Body of pancreas (tissue), 4 donors: ENCODE results near the gene METTL17. TPM values are rescaled to one million over a fixed set of nuclear protein-coding genes. Genes with fewer than 3 reads are reported as not detected.

Experiments used
- ATAC-seq: fragments of 150-250 bp; one replicate; pipeline ENCODE4 v1.9.1; 2016
- DNase-seq, 4 donors: peaks; one replicate each; pipeline ENCODE4 v3.0.0-alpha.2; 2019
- H3K27ac ChIP-seq, 4 donors: fragments of 200-600 bp; sonication (generic); 1 replicate in 3 of 4; 2 replicates in 1 of 4; pipeline versions ENCODE4 v1.5.1 to v1.6.1; 2016 to 2019; ENCODE audit warnings: mild to moderate bottlenecking in 1 of 4, mixed read lengths in 1 of 4, moderate library complexity in 1 of 4
- H3K27me3 ChIP-seq, 2 donors: fragments of 200-600 bp; sonication (generic); one replicate each; pipeline ENCODE4 v1.6.0; 2016; ENCODE audit warnings: mild to moderate bottlenecking in 1 of 2
- H3K36me3 ChIP-seq, 2 donors: fragments of 200-600 bp; sonication (generic); replicated peaks in 1 of 2; 2 replicates each; pipeline ENCODE4 v1.5.1; 2016; ENCODE audit warnings: low read depth in 2 of 2; ENCODE audit not compliant: insufficient read depth in 1 of 2
- H3K4me1 ChIP-seq: fragments of 200-600 bp; sonication (generic); one replicate; pipeline ENCODE4 v1.6.0; 2016
- H3K4me3 ChIP-seq, 2 donors: fragments of 200-600 bp; sonication (generic); 1 replicate in 1 of 2; 2 replicates in 1 of 2; pipeline ENCODE4 v1.5.1; 2016 to 2019
- H3K9me3 ChIP-seq, 3 donors: fragments of 200-600 bp; sonication (generic); 1 replicate in 2 of 3; 2 replicates in 1 of 3; pipeline ENCODE4 v1.5.1; 2016
- POLR2A ChIP-seq, 3 donors: fragments of 450-650 bp; IDR thresholded peaks; one replicate each; pipeline ENCODE4 v1.6.1; 2016; ENCODE audit warnings: antibody characterized with exemption in 3 of 3, mild to moderate bottlenecking in 2 of 3
- WGBS, 2 donors: methylation state at CpG; one replicate each; pipeline ENCODE4 v1.1.5; 2017; 5-methylcytosine and 5-hydroxymethylcytosine counted together
- intact Hi-C: fragments of 100-400 bp; cut with DNase I; formaldehyde crosslinking; loops from one replicate; pipeline ENCODE4 v1.15.1; 2023
- total RNA-seq, 2 donors: library from RNA; depleted of rRNA; stranded (reverse); fragments of >200 nt; gene quantifications; one replicate each; pipeline ENCODE4 v1.1.0, GENCODE V29; 2016
- TF ChIP-seq, protein P1 (sequence below), 7 experiments: fragments of 450-650 bp in 4 of 7; fragments of 200-600 bp in 3 of 7; sonication (generic) in 3 of 7; IDR thresholded peaks; one replicate each; pipeline ENCODE4 v1.5.1; 2016 to 2019; ENCODE audit warnings: antibody characterized with exemption in 7 of 7

Gene METTL17
- total RNA-seq, 2 donors from 2014 or later = 39.2 to 73.7 TPM

DNA sequence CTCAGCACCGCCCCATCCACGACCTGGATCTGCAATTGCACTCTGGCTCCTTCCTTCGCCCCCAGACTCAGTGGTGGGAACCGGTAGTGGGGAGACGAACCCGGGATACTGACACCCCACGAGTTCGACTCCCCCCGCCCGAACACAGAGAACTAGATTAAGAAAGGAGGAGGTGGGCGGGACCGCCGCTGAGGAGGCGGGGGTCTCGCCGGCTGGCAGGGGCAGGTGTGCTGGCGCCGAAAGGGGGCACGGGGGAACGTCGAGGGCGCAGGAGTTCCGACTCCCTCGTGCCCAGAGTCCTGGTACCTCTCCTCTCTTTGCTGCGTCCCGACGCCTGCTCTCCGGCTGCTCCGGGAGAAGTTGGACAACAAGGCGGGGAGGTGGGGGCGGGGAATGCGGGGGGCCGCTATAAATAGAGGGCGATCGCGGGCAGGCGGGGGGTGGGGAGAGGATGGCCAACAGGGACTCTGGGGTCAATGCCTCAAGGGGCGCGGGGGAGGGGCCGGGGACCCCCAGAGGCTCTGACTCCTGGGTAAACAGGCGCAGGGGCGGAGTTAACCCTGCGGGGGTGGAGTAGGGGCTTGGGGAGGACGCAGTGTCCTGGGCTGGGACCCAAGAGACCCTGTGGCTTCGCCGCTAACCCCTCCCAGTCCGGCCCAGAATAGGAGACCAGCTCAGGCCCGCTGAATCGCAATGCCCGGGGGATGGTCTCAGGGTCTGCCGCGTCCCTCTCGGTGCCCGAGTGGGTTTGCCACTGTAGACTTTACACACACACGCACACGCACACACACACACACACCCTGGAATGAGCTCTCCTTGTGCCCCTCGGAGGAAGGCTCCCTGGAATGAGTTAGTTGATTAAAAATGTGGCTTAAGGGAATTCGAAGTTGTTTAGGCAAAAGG, 35.8 kb downstream of the METTL17 start:
- H3K36me3 ChIP-seq = no peaks in the 10 kb centered on the region
- intact Hi-C loops = no loop called here
- ATAC-seq (peak; percentile 27), DNase-seq (peak; percentile 47 to 69 (median 58))
- TF ChIP-seq POLR2A (IDR thresholded peaks at IDR 0.05) = no peak
- TF ChIP-seq, protein P1, sequence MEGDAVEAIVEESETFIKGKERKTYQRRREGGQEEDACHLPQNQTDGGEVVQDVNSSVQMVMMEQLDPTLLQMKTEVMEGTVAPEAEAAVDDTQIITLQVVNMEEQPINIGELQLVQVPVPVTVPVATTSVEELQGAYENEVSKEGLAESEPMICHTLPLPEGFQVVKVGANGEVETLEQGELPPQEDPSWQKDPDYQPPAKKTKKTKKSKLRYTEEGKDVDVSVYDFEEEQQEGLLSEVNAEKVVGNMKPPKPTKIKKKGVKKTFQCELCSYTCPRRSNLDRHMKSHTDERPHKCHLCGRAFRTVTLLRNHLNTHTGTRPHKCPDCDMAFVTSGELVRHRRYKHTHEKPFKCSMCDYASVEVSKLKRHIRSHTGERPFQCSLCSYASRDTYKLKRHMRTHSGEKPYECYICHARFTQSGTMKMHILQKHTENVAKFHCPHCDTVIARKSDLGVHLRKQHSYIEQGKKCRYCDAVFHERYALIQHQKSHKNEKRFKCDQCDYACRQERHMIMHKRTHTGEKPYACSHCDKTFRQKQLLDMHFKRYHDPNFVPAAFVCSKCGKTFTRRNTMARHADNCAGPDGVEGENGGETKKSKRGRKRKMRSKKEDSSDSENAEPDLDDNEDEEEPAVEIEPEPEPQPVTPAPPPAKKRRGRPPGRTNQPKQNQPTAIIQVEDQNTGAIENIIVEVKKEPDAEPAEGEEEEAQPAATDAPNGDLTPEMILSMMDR (IDR thresholded peaks at IDR 0.05) = peak in 1 of 7 experiments; percentile 12
- peaks cover 33% of the 10 kb centered on the region for H3K4me1 ChIP-seq
- no peaks in the 10 kb centered on the region for H3K27me3 ChIP-seq
- peak overlapping the region; percentile 69 to 77 (median 74) for H3K27ac ChIP-seq
- no peaks in the 10 kb centered on the region for H3K9me3 ChIP-seq
- peak overlapping the region; percentile 26 to 46 for H3K4me3 ChIP-seq
- 19 to 24% methylated on average over 22 to 34 of the region's 58 CpGs for WGBS, 2 donors

DNA sequence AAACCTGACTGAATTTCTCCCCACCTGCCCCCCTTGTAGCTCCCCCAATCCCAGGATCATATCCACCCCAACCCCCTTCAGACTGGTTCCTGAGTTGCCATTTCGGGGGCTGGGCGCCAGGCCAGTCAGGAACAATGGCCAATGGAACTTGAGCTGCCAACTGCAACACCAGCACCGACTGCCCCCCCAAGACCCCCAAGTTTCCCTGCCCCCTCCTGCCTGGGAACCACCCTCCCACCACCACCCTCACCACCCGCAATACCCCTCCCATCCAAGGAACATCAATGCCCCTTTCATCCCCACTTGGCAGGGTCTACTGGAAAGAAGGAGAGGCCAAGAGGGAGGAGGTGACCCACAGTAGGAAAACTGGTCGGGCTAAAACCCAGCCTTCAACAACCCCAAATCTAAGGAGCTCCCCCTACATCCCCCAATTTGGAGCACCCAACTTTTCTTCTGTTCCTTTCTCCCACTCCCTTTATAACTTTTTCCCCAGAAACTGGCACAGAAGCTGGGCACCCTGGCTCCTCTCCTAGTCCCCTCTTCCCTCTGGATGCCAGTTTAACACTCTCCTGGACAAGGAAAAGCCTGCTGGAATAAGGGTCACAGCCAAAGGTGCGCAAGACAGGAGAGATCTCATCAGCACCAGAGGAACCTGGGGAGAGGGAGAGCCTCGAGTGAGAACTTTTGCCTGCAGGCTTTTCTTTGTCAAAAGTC, 36.7 kb downstream of the METTL17 start:
- H3K4me1 ChIP-seq = peaks cover 33% of the 10 kb centered on the region
- no peak for ATAC-seq
- no peak for TF ChIP-seq POLR2A (IDR thresholded peaks at IDR 0.05)
- TF ChIP-seq, protein P1 (IDR thresholded peaks at IDR 0.05) = no peak

DNA sequence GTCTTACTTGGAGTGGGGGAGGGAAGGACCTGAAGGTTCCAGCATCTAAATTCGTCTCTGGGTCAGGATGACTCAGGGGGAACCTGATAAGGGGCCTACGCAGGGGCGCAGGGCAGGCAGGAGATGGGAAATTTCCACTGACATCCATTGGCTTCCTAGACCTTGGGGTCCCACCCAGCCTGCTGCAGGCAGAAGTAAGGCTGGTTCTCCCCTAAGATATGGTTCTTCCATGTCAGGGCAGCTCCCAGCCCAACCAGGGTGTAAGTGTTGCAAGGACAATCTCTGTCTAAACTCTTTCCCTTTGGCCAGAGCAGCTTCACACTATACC, 37.2 kb downstream of the METTL17 start:
- TF ChIP-seq POLR2A (IDR thresholded peaks at IDR 0.05) = no peak
- TF ChIP-seq, protein P1 (IDR thresholded peaks at IDR 0.05) = no peak
- Histone ChIP-seq H3K27ac (peak overlapping the region in 2 of 4 donors; percentile 15 to 77), H3K4me1 (peaks cover 32% of the 10 kb centered on the region), H3K27me3 (no peaks in the 10 kb centered on the region), H3K9me3 (no peaks in the 10 kb centered on the region), H3K36me3 (no peaks in the 10 kb centered on the region), H3K4me3 (no peak overlapping the region)
- 25 to 44% methylated on average over 3 of the region's 3 CpGs for WGBS, 2 donors
- no peak for DNase-seq
- intact Hi-C loops = no loop called here
- no peak for ATAC-seq

More for the DNA sequence above, 36.7 kb downstream of the METTL17 start:
- peak overlapping the region; percentile 69 to 77 (median 74) for H3K27ac ChIP-seq
- no peaks in the 10 kb centered on the region for H3K9me3 ChIP-seq
- no peak overlapping the region for H3K4me3 ChIP-seq
- no peaks in the 10 kb centered on the region for H3K27me3 ChIP-seq
- DNase-seq = no peak
- no peaks in the 10 kb centered on the region for H3K36me3 ChIP-seq
- WGBS, 2 donors = 53 to 59% methylated on average over 5 to 7 of the region's 7 CpGs
- intact Hi-C loops = no loop called here

DNA sequence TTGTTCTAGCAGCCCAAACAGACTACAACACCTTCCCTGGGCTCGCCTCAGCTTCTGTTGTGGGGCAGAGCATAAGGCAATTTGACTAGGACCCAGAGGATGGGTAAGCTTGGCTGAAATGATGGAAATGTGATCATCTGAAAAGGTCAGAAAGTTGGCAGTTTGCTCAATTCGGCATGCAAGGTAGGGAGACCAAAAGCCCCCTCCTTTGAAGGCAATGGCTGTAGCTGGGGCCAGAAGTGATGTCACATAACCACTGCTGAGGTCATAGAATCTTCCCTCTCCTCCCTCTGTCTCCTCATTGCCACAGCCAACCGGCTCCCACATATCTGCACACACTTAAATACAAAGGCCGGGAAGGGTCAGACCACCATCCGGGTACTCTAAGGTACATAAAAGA, 40.1 kb downstream of the METTL17 start, which contains the start of gene TPPP2:
Gene TPPP2 (plus strand): TSS at position 301 of the 400 bp plus-strand sequence. CDS start 365 bp downstream, outside the sequence.
- Histone ChIP-seq H3K27ac (no peak within 1 kb of the TSS), H3K9me3 (no peaks in the 10 kb centered on the region), H3K36me3 (no peaks in the 10 kb centered on the region), H3K4me1 (peaks cover 5% of the 10 kb centered on the region), H3K4me3 (no peak within 1 kb of the TSS), H3K27me3 (no peaks in the 10 kb centered on the region)
- intact Hi-C loops = no loop called here
- ATAC-seq (no peak), DNase-seq (no peak)
- WGBS, 2 donors = 90 to 91% methylated on average over 5 of the region's 5 CpGs
- TF ChIP-seq POLR2A (IDR thresholded peaks at IDR 0.05) = no peak
- TF ChIP-seq, protein P1 (IDR thresholded peaks at IDR 0.05) = no peak
